ENCODE data around the gene SOX5.

The SOX5 gene

DNA sequence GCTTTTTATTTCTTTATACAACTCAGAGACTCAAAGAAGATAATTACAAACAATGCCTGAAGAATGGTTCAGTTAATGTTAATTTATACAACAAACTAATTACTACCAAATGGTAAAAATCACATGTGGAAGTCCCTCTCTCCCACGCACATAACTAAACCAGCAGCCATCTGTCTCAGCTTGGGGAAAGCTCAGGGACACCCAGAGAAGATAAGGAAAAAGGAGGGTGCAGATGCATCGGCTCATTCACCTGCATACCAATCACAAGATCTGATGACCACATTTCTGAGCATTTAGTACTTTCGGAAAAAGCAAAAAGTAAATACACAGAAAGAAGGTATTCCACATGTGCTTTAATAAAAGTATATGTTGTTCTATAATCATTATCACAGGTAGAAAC is 136.3 kb downstream of the SOX5 start:
- Histone ChIP-seq H2BK15ac (ENCODE audit: low read depth, poor library complexity, severe bottlenecking) (no peak overlapping the region), H2BK5ac (ENCODE audit: low read depth, low read length, poor library complexity, severe bottlenecking) (no peak overlapping the region), H3K9me3 (ENCODE audit: control insufficient read depth, low read length) (no peaks in the 10 kb centered on the region), H3K27me3 (ENCODE audit: control insufficient read depth in 1 of 2, insufficient read depth in 1 of 2, low read length in 2 of 2) (no peaks in the 10 kb centered on the region), H3K4ac (ENCODE audit: low read depth in 1 of 2, low read length in 2 of 2) (no peak overlapping the region), H2AFZ (ENCODE audit: low read depth, low read length) (no peak overlapping the region), H3K36me3 (ENCODE audit: control insufficient read depth in 1 of 2, insufficient read depth in 2 of 2, low read depth in 1 of 2, low read length in 2 of 2) (no peaks in the 10 kb centered on the region), H3K27ac (ENCODE audit: low read length, poor library complexity, severe bottlenecking) (no peak overlapping the region), H2AK5ac (ENCODE audit: low read length, severe bottlenecking) (no peak overlapping the region), H3K4me1 (ENCODE audit: control insufficient read depth, insufficient read depth, low read depth, low read length) (no peaks in the 10 kb centered on the region), H4K91ac (ENCODE audit: low read length) (no peak overlapping the region), H3K18ac (ENCODE audit: low read depth in 1 of 2, low read length in 2 of 2) (no peak overlapping the region), H3K4me2 (ENCODE audit: low read length, poor library complexity, severe bottlenecking) (no peak overlapping the region), H3K4me3 (ENCODE audit: insufficient read depth in 1 of 2, low read depth in 1 of 2, low read length in 2 of 2) (no peak overlapping the region), H3K23ac (ENCODE audit: low read length in 2 of 2) (no peak overlapping the region), H3K79me1 (replicated peaks; ENCODE audit: low read length, poor library complexity, severe bottlenecking) (no peaks in the 10 kb centered on the region), H2BK12ac (ENCODE audit: low read length in 2 of 2) (no peak overlapping the region), H3K14ac (ENCODE audit: low read length in 2 of 2) (no peak overlapping the region), H4K8ac (ENCODE audit: low read length) (no peak overlapping the region), H3K9ac (ENCODE audit: low read length) (no peak overlapping the region), H2BK120ac (ENCODE audit: low read depth, low read length) (no peak overlapping the region)
- 100% methylated on average over 1 of the region's 3 CpGs for WGBS
- no peak for DNase-seq

DNA sequence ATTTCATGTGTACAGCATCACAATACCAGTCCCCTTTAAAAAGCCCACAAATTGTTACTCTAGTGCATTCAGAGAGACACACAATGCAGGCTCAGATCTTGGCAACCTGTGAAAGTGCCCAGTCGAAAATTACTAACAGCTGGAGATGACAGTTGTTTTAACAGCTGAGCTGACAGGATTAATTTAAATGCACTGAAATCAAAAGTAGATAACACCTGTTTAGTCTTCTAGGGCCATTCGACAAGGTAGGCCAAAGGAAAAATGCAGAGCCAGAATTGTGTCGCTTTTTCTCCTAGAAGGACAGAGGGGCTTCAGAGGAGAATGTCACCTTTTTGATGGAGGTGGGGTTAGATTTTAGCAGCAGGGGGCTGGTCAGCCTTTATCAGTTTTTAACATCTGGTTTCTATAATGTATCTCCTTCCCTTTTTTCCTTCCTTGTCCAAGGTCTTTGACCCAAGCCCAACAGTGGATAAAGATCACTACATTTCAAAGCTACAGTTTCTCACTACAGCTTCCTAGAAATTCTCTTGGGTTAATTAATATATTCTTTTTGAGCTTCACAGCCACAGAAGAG is 139.1 kb downstream of the SOX5 start:
- H3K4me1 ChIP-seq (ENCODE audit: control insufficient read depth, insufficient read depth, low read depth, low read length): no peaks in the 10 kb centered on the region
- H3K18ac ChIP-seq (ENCODE audit: low read depth in 1 of 2, low read length in 2 of 2): no peak overlapping the region
- no peak overlapping the region for H3K9ac ChIP-seq (ENCODE audit: low read length)
- no peak overlapping the region for H3K4me2 ChIP-seq (ENCODE audit: low read length, poor library complexity, severe bottlenecking)
- H3K4me3 ChIP-seq (ENCODE audit: insufficient read depth in 1 of 2, low read depth in 1 of 2, low read length in 2 of 2): no peak overlapping the region
- H3K36me3 ChIP-seq (ENCODE audit: control insufficient read depth in 1 of 2, insufficient read depth in 2 of 2, low read depth in 1 of 2, low read length in 2 of 2): no peaks in the 10 kb centered on the region
- no peaks in the 10 kb centered on the region for H3K9me3 ChIP-seq (ENCODE audit: control insufficient read depth, low read length)
- H3K4ac ChIP-seq (ENCODE audit: low read depth in 1 of 2, low read length in 2 of 2): no peak overlapping the region
- no peak overlapping the region for H2AFZ ChIP-seq (ENCODE audit: low read depth, low read length)
- H3K79me1 ChIP-seq (replicated peaks; ENCODE audit: low read length, poor library complexity, severe bottlenecking): no peaks in the 10 kb centered on the region
- no peak overlapping the region for H2AK5ac ChIP-seq (ENCODE audit: low read length, severe bottlenecking)
- H2BK120ac ChIP-seq (ENCODE audit: low read depth, low read length): no peak overlapping the region
- no peak overlapping the region for H3K23ac ChIP-seq (ENCODE audit: low read length in 2 of 2)
- H2BK12ac ChIP-seq (ENCODE audit: low read length in 2 of 2): no peak overlapping the region
- 79% methylated on average over 3 of the region's 3 CpGs for WGBS
- no peak overlapping the region for H2BK15ac ChIP-seq (ENCODE audit: low read depth, poor library complexity, severe bottlenecking)
- no peak overlapping the region for H2BK5ac ChIP-seq (ENCODE audit: low read depth, low read length, poor library complexity, severe bottlenecking)
- H3K27me3 ChIP-seq (ENCODE audit: control insufficient read depth in 1 of 2, insufficient read depth in 1 of 2, low read length in 2 of 2): no peaks in the 10 kb centered on the region
- DNase-seq: no peak
- no peak overlapping the region for H3K14ac ChIP-seq (ENCODE audit: low read length in 2 of 2)
- H4K91ac ChIP-seq (ENCODE audit: low read length): no peak overlapping the region
- no peak overlapping the region for H3K27ac ChIP-seq (ENCODE audit: low read length, poor library complexity, severe bottlenecking)
- no peak overlapping the region for H4K8ac ChIP-seq (ENCODE audit: low read length)

- Histone ChIP-seq H4K8ac (ENCODE audit: low read length) (no peak overlapping the region), H3K27ac (ENCODE audit: low read length, poor library complexity, severe bottlenecking) (no peak overlapping the region), H3K14ac (ENCODE audit: low read length in 2 of 2) (no peak overlapping the region), H3K4me2 (ENCODE audit: low read length, poor library complexity, severe bottlenecking) (no peak overlapping the region), H3K18ac (ENCODE audit: low read depth in 1 of 2, low read length in 2 of 2) (no peak overlapping the region), H3K36me3 (ENCODE audit: control insufficient read depth in 1 of 2, insufficient read depth in 2 of 2, low read depth in 1 of 2, low read length in 2 of 2) (no peaks in the 10 kb centered on the region), H3K4me3 (ENCODE audit: insufficient read depth in 1 of 2, low read depth in 1 of 2, low read length in 2 of 2) (no peak overlapping the region), H2BK12ac (ENCODE audit: low read length in 2 of 2) (no peak overlapping the region), H3K79me1 (replicated peaks; ENCODE audit: low read length, poor library complexity, severe bottlenecking) (no peaks in the 10 kb centered on the region), H2BK15ac (ENCODE audit: low read depth, poor library complexity, severe bottlenecking) (no peak overlapping the region), H3K9ac (ENCODE audit: low read length) (no peak overlapping the region), H3K4ac (ENCODE audit: low read depth in 1 of 2, low read length in 2 of 2) (no peak overlapping the region), H3K23ac (ENCODE audit: low read length in 2 of 2) (no peak overlapping the region), H3K27me3 (ENCODE audit: control insufficient read depth in 1 of 2, insufficient read depth in 1 of 2, low read length in 2 of 2) (no peaks in the 10 kb centered on the region), H2AK5ac (ENCODE audit: low read length, severe bottlenecking) (no peak overlapping the region), H3K9me3 (ENCODE audit: control insufficient read depth, low read length) (no peaks in the 10 kb centered on the region), H2BK120ac (ENCODE audit: low read depth, low read length) (no peak overlapping the region), H2AFZ (ENCODE audit: low read depth, low read length) (no peak overlapping the region), H3K4me1 (ENCODE audit: control insufficient read depth, insufficient read depth, low read depth, low read length) (no peaks in the 10 kb centered on the region), H2BK5ac (ENCODE audit: low read depth, low read length, poor library complexity, severe bottlenecking) (no peak overlapping the region), H4K91ac (ENCODE audit: low read length) (no peak overlapping the region)
- 100% methylated on average over 1 of the region's 2 CpGs for WGBS
- DNase-seq: no peak
Measured at GRCh38 chr12:23803540-23803939, 145.9 kb downstream of the SOX5 start.

DNA sequence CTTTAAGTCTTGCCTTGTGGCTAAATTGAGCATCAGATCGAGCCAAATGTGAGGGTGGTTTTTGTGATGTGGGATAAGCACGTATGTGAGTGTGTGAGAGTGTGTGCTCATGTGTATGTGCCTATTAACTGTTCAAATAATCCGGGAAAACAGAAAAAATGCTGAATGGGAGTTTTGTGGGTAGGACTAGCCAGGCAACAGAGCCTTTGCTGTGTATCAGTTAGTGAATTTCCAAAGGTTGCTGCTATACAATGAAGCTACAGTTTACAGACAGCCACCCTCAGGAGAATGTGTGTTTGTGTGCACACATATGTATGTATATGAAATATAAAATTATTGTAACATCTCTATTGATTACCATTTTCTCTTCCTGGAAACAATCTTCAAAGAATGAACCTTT is 154.0 kb downstream of the SOX5 start:
- H3K4me2 ChIP-seq (ENCODE audit: low read length, poor library complexity, severe bottlenecking): no peak overlapping the region
- 98% methylated on average over 3 of the region's 3 CpGs for WGBS

More for the DNA sequence above, 154.0 kb downstream of the SOX5 start:
- H2BK5ac ChIP-seq (ENCODE audit: low read depth, low read length, poor library complexity, severe bottlenecking): no peak overlapping the region
- H3K9me3 ChIP-seq (ENCODE audit: control insufficient read depth, low read length): no peaks in the 10 kb centered on the region
- no peaks in the 10 kb centered on the region for H3K4me1 ChIP-seq (ENCODE audit: control insufficient read depth, insufficient read depth, low read depth, low read length)
- H3K4me3 ChIP-seq (ENCODE audit: insufficient read depth in 1 of 2, low read depth in 1 of 2, low read length in 2 of 2): no peak overlapping the region
- H2AFZ ChIP-seq (ENCODE audit: low read depth, low read length): no peak overlapping the region
- no peak overlapping the region for H3K4ac ChIP-seq (ENCODE audit: low read depth in 1 of 2, low read length in 2 of 2)
- no peak overlapping the region for H2AK5ac ChIP-seq (ENCODE audit: low read length, severe bottlenecking)
- H4K91ac ChIP-seq (ENCODE audit: low read length): no peak overlapping the region
- no peak overlapping the region for H2BK15ac ChIP-seq (ENCODE audit: low read depth, poor library complexity, severe bottlenecking)
- H3K36me3 ChIP-seq (ENCODE audit: control insufficient read depth in 1 of 2, insufficient read depth in 2 of 2, low read depth in 1 of 2, low read length in 2 of 2): no peaks in the 10 kb centered on the region
- H2BK12ac ChIP-seq (ENCODE audit: low read length in 2 of 2): no peak overlapping the region
- no peak overlapping the region for H2BK120ac ChIP-seq (ENCODE audit: low read depth, low read length)
- no peak overlapping the region for H3K23ac ChIP-seq (ENCODE audit: low read length in 2 of 2)
- H3K18ac ChIP-seq (ENCODE audit: low read depth in 1 of 2, low read length in 2 of 2): no peak overlapping the region
- DNase-seq: no peak
- no peak overlapping the region for H3K9ac ChIP-seq (ENCODE audit: low read length)
- no peaks in the 10 kb centered on the region for H3K79me1 ChIP-seq (replicated peaks; ENCODE audit: low read length, poor library complexity, severe bottlenecking)
- H4K8ac ChIP-seq (ENCODE audit: low read length): no peak overlapping the region
- H3K14ac ChIP-seq (ENCODE audit: low read length in 2 of 2): no peak overlapping the region
- no peak overlapping the region for H3K27ac ChIP-seq (ENCODE audit: low read length, poor library complexity, severe bottlenecking)
- H3K27me3 ChIP-seq (ENCODE audit: control insufficient read depth in 1 of 2, insufficient read depth in 1 of 2, low read length in 2 of 2): no peaks in the 10 kb centered on the region
